Measurements from ENCODE around the gene SLIT3. TPM values are rescaled to one million over a fixed set of nuclear protein-coding genes. Genes with fewer than 3 reads are reported as not detected.

The SLIT3 gene
- total and polyA plus RNA-seq, 9 of the 15 experiments (the other 6 are each of a cell fraction or from before 2014, with no cell fraction given): 0.01 to 0.04 TPM; not detected in 7

GRCh38 chr5:168749391-168750100 is 551.4 kb downstream of the SLIT3 start:
- H3K9me1 ChIP-seq (ENCODE audit: control insufficient read depth, insufficient read depth, low read length): no peaks in the 10 kb centered on the region
- H3K9ac ChIP-seq (ENCODE audit: insufficient read depth in 1 of 2, low read depth in 2 of 2, low read length in 2 of 2): no peak overlapping the region
- POLR2A ChIA-PET: interaction anchor here (1.1 kb wide), 1 partner anchor 14 kb away, joined by 3 read pairs; no protein-coding TSS in a partner anchor
- FAIRE-seq (no peak), ATAC-seq (no peak), DNase-seq (ENCODE audit: extremely low read depth in 1 of 4, low spot score in 3 of 4) (no peak)
- H3K4me3 ChIP-seq: no peak overlapping the region
- H2AFZ ChIP-seq (ENCODE audit: low read depth, low read length): no peak overlapping the region
- H3K4me1 ChIP-seq (replicated peaks in 1 of 2; ENCODE audit: control insufficient read depth in 2 of 2, insufficient read depth in 2 of 2, low read length in 2 of 2): 0 out of 5 replicates have a peak, but pooled peaks cover 0 to 2% of the 10 kb centered on the region in 2 experiments
- in situ Hi-C loops (cut with MboI) (no loop called here), intact Hi-C loops (cut with micrococcal nuclease) (no loop called here)
- H3K79me2 ChIP-seq (ENCODE audit: control insufficient read depth, insufficient read depth, low read length): no peaks in the 10 kb centered on the region
- H3K9me3 ChIP-seq (replicated peaks; ENCODE audit: control insufficient read depth, insufficient read depth, low read depth, low read length): no peaks in the 10 kb centered on the region
- 4% methylated on average over 11 of the region's 11 CpGs for WGBS (ENCODE audit: insufficient coverage, low coverage, missing lambda C conversion rate)
- no peaks in the 10 kb centered on the region for H3K36me3 ChIP-seq (ENCODE audit: control insufficient read depth, insufficient read depth, low read length)
- CTCF ChIA-PET (ENCODE audit: low intra/inter-chr PET ratio): no interaction called here
- no TSS peak for BruUV-seq (replicated peaks)
- no peak overlapping the region for H3K27ac ChIP-seq (ENCODE audit: extremely low read depth, low read depth, low read length)
- no peak overlapping the region for H3K4me2 ChIP-seq (ENCODE audit: insufficient read depth, low read length)
- peaks cover 5 to 20% of the 10 kb centered on the region in 2 experiments; a peak in 2 of 5 replicates for H3K27me3 ChIP-seq (ENCODE audit: control insufficient read depth in 2 of 2, insufficient read depth in 2 of 2, low read length in 2 of 2)
- H4K20me1 ChIP-seq (replicated peaks; ENCODE audit: control insufficient read depth, insufficient read depth, low read length): no peaks in the 10 kb centered on the region
- TF ChIP-seq ZNF146 (CRISPR knock-in tag; IDR thresholded peaks at IDR 0.05; ENCODE audit: unreplicated experiment) (no peak), EP400 (IDR thresholded peaks at IDR 0.05) (no peak), POLR3G (IDR thresholded peaks at IDR 0.05; ENCODE audit: extremely low read depth, insufficient read length, insufficient replicate concordance) (no peak), ZNF212 (CRISPR knock-in tag; IDR thresholded peaks at IDR 0.05) (no peak), TRIM24 (IDR thresholded peaks at IDR 0.05) (no peak), MAFK (IDR thresholded peaks at IDR 0.05; ENCODE audit: low read length) (no peak), PHB2 (IDR thresholded peaks at IDR 0.05; ENCODE audit: low read depth) (no peak)
